Measurements from ENCODE around the gene FUT4.
"Not testable (repeated sequence)": the region's sequence is repeated elsewhere in the genome, so short reads cannot be mapped to it uniquely, and the experiment has no call there.

FUT4 gene

DNA sequence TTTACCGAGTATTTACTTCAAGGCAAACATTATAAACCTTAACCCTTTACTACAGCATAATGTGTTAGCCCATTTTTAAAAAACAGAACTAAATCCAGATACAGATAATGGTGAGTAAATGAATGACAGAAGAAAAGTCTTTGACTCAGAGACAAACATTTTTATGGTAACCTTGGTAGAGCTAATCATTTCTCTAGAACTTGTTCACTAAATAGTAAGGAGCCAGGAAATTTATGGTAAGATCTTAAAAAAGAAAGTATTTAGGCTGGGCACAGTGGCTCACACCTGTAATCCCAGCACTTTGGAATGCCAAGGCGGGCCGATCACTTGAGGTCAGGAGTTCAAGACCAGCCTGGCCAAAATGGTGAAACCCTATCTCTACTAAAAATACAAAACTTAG is 11.5 kb upstream of the FUT4 start:
- DNase-seq = no peak

DNA sequence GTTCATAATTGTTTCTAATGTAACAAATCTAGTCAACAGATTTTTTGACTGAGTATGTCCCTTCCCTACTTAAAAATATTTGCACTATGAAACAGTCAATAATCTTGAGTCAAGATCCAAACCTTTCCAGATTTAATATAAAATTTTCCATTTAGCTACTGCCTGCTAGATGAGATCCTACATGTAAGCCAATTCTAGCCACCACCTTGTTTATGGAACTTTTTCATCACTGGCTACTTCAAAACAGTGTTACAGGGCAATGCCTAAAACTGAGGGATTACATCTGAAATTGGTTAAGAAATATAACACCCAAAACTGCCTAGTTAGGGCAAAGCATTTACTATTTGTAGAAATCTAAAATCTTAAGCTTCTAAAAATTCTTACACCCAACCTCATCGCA is 10.5 kb upstream of the FUT4 start:
- no peak for DNase-seq

DNA sequence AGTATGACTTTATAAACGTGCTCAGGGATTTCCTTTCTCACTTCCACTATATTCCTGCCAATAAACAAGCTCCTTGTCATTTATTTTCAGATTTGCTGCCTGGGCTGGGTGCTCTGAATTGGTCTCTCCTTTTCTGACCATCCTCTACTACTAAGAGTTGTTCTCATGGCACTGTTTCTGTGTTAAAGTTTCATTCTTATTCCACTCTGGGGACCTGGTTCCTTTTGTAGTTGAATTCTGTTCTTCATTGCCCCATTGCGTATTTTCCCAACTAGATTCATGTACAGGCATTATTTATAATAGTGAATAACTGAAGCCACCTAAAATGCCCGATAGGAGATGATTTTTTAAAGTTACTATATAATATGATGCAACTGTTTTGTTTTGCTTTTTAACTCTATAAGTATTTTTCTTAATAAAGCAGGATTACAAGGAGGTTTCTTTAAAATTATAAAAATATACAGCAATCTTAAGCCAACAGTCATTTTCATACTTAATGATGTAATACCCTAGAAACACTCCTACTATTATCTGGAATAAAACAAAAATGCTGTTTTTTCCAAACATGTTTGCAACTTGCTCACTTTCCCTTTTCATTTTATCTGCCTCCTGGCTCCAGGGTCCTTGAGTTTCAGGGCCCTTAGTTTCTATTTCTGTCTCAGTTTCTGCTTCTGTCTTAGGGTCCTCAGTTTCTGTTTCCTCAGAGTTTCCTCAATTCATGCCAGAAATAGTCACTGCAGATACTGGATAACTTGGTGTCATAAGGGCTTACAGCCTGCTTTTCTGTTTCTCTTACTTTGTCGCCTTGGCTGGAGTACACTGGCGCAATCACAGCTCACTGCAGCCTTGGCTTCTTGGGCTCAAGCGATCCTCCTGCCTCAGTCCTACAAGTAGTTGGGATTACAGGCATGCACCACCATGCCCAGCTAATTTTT is 9.8 kb upstream of the FUT4 start:
- DNase-seq = no peak

DNA sequence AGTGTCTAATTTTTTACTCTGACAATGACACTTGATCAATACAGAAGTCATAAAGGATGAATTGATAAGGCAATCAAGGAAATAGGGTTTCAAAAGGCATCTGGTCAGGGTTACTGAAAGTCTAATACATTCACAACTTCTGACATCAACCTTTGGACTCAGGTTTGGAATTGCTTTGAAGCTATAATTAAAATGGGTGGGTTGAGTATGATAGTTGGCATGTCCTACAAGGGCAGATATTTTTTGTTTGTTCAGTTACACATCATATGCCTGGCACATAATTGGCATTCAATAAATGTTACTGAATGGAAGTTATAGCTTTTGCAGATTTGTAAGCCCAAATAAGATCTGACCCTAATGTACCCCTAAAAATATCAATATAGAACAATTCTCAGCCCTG is 7.3 kb upstream of the FUT4 start:
- DNase-seq = no peak

DNA sequence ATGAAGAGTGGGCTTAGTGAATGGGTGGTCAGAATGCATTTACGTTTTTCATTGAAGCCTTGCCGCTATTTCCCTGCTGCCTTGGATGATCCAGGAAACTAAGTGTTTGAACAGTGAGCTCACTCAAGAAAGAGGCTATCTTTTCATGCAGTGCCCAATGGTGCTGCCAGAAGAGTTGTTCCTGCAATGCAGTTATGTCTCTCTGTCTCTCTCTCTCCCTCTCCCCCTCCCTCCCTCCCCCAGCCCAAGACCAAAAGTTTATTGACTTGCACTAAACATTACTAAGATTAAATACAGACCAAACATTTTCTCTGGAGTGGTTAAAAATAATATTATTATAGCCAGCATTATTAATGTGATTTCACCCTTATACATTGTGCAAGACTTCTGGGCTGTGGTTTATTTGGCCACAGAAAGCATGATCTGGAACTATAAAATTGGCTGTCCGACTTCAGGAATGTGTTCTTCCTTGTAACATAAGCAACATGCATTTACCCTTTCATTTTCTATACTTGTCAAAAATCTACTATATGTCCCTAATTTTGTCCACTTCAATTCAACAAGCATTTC is 6.6 kb upstream of the FUT4 start:
- no peak for DNase-seq

DNA sequence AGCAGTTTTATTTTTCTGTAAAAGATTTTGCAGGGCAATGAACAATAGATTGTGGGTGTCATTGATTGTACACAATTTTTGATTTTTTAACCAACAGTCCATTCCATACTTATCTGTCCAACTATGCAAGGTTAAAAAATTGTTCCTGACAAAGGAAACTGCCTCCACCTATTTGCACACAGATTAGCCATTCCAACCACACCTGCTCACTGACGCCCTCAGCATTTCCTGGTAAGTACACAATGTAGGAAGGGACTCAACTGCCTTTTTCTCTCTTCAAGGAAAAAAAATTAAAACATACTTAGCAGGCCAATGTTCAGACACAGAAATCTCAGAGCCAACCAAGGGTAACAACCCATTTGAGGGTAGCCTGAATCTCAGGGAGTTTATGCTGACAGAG is 4.3 kb upstream of the FUT4 start:
- DNase-seq = no peak

DNA sequence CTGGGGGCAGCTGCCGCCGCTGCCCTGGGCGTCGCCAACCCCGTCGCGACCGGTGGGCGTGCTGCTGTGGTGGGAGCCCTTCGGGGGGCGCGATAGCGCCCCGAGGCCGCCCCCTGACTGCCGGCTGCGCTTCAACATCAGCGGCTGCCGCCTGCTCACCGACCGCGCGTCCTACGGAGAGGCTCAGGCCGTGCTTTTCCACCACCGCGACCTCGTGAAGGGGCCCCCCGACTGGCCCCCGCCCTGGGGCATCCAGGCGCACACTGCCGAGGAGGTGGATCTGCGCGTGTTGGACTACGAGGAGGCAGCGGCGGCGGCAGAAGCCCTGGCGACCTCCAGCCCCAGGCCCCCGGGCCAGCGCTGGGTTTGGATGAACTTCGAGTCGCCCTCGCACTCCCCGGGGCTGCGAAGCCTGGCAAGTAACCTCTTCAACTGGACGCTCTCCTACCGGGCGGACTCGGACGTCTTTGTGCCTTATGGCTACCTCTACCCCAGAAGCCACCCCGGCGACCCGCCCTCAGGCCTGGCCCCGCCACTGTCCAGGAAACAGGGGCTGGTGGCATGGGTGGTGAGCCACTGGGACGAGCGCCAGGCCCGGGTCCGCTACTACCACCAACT is 1.0 kb downstream of the FUT4 start:
- DNase-seq = peak in 4 of 56 donors; percentile 14 to 32 (median 18)

DNA sequence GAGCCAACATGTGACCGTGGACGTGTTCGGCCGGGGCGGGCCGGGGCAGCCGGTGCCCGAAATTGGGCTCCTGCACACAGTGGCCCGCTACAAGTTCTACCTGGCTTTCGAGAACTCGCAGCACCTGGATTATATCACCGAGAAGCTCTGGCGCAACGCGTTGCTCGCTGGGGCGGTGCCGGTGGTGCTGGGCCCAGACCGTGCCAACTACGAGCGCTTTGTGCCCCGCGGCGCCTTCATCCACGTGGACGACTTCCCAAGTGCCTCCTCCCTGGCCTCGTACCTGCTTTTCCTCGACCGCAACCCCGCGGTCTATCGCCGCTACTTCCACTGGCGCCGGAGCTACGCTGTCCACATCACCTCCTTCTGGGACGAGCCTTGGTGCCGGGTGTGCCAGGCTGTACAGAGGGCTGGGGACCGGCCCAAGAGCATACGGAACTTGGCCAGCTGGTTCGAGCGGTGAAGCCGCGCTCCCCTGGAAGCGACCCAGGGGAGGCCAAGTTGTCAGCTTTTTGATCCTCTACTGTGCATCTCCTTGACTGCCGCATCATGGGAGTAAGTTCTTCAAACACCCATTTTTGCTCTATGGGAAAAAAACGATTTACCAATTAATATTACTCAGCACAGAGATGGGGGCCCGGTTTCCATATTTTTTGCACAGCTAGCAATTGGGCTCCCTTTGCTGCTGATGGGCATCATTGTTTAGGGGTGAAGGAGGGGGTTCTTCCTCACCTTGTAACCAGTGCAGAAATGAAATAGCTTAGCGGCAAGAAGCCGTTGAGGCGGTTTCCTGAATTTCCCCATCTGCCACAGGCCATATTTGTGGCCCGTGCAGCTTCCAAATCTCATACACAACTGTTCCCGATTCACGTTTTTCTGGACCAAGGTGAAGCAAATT is 1.8 kb downstream of the FUT4 start:
- DNase-seq = peak in 2 of 56 donors; percentile 8 to 18

DNA sequence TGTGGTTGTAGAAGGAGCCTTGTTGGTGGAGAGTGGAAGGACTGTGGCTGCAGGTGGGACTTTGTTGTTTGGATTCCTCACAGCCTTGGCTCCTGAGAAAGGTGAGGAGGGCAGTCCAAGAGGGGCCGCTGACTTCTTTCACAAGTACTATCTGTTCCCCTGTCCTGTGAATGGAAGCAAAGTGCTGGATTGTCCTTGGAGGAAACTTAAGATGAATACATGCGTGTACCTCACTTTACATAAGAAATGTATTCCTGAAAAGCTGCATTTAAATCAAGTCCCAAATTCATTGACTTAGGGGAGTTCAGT is 2.4 kb downstream of the FUT4 start:
- no peak for DNase-seq

DNA sequence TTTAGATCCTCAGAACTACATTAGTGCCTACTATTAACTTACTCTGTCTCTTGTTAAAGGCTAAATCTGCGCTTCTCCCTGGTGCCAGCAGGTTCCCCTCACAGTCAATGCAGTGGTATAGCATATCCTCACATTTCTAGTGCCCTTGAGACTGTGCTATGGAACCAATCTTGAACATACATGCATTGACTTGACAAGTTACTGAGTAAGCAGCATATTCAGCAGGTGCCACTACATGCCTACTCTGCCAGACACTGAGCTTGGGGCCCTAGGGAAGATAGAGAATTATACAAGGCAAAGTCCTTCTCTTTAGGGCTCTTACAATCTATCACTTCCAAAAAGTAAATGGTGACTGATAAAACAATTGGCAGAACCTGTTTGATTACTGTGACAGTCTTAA is 3.2 kb downstream of the FUT4 start:
- no peak for DNase-seq

DNA sequence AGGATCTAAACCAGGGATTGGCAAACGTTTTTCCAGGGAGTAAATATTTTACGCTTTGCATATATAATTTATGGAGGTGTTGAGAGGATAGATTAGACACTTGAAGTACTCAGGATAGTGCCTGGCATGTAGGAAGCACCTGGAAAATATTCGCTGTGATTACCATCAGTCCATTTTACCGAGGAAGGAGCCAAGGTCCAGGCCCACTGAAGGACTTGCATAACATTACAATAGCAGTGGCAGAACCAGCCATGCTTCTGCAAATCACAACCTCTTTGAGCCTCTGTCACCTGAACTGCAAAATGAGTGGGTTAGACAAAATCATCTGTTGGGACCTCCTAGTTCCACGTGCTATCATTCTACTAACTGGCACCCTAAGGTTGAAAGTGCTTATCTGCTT is 5.4 kb downstream of the FUT4 start:
- DNase-seq = no peak

DNA sequence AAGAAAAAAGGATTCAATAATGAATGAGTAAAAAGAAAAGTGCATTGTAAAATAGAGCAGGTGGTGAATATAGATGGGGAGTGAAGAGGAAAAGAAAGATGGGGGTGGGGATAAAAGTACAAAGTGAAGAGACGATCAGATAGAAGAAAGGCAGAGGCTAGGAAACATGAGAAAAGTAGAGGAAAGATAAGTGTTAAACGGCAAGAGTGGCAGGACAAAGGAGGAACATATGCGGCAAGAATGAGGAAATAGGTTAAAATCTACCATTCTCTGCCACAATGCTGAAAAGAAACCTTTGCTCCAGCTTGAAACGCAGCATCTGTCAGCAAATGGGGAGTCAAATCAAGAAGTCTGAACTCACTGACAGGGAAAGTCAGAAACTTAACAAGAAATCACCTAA is 6.8 kb downstream of the FUT4 start:
- DNase-seq = no peak

DNA sequence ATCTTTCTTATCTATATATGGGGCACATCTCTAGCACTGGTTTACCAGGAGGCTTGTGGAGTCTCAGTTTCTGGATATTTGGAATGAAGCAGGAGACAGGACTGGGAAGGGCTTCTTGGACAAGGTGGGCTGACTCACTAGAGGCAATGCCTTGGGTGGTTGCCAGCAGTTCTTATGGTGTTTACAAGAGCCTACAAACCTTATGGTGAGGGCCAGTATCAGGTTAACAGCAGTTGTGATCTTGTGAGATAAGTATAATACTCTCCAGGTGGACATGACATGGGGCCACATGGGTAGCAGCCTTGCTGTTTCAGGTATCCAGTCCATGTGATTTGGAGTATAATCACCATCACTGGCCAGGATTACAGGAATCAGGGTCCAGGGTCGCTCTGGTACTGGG is 10.2 kb downstream of the FUT4 start:
- no peak for DNase-seq

DNA sequence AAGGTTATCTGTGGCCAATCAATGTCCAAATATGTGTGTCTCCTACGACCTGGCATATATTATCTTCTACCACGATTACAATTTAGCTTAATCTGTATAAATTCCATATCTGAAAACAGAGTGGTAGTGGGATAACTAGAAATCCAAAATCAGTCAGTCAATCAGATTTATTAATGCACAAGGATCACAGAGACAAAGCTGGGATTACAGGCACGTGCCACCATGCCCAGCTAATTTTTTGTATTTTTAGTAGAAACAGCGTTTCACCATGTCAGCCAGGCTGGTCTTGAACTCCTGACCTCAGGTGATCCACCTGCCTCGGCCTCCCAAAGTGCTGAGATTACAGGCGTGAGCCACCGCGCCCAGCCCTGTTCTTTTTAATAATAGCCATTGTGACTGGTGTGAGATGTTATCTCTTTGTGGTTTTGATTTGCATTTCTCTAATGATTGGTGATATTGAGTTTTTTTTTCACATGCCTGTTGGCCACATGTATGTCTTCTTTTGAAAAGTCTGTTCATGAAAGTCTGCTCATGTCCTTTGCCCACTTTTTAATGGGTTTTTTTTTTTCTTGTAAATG is 12.1 kb downstream of the FUT4 start:
- not testable (repeated sequence) for DNase-seq

DNA sequence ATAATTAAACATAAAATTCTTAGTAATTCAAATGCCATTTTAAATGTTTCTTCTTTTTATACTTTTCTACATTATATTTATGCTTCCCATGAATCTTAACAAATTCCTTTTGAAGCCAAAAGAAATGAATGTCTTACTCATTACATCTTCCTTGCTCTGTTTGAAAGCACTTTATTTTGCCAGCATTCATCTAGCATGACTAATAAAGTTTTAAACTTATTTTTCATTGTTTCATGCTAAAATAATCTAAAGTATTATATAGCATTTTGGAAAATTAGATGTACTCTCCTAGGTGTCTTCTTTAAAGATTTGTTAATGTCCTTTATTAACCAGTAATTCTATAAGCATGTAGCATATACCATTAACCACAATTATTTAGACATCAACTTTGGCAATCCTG is 13.7 kb downstream of the FUT4 start:
- no peak for DNase-seq

DNA sequence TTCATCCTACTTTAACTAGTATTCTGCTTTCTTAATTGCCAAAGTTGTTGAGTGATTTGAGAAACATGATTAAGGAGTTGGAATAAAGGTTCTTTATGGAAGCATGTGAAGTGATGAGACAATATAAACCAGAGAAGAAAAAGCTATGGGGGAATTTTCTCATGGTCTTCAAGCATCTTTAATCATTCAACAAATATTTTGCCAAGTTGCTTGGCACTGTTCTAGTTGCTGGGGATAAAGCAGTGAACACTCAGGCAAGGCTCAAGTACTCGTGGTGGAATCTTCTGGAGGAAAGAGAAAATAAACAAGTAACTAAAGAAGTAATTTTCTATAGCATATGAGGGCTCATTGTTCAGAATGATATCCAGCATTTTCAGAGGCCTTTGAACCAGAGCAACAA is 14.3 kb downstream of the FUT4 start:
- no peak for DNase-seq

DNA sequence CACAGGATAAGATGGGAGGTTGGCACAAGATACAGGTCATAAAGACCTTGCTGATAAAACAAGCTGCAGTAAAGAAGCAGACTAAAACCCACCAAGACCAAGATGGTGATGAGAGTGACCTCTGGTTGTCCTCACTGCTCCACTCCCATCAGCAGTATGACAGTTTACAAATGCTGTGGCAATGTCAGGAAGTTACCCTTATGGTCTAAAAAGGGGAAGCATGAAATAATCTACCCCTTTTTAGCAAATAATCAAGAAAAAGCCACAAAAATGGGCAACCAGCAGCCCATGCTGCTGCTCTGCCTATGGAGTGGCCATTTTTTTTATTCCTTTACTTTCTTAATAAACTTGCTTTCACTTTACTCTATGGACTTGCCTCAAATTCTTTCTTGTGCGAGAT is 14.7 kb downstream of the FUT4 start:
- no peak for DNase-seq

DNA sequence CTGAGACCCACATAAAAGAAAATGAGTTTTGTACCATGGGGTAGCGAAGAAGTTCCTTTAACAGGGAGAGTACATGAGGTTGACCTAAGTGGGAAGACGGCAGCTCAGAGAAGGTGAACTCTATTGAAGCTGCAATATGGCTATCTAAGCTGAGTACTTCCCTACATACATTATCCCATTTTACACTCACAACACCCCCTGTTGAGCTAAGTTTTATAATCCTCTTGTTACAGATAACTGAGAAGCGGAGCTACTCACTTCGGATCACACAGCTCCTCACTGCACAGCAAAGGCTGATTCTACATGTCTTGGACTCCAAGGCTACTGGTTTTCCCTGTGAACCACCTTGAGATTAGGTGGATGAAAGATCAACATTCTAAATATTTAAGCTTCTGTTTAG is 15.2 kb downstream of the FUT4 start:
- DNase-seq = no peak

DNA sequence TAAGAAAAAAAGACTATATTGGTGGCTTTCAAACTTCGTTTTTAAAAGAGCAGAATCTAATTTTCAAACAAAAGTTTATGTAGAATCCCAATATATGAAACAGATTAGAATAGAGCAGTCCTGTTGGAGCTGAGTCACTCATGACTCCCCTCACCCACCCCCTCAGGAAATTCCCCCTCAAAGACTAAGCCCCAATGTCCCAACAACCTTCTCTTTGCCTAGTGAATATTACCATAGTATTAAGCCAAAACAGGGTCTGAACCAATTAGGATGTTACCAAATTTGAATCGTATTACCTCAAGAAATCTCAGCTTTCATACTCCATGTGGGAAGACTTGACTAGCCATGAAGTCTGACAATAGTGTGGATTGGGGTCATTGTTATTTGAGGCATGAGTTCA is 15.6 kb downstream of the FUT4 start:
- DNase-seq = no peak

DNA sequence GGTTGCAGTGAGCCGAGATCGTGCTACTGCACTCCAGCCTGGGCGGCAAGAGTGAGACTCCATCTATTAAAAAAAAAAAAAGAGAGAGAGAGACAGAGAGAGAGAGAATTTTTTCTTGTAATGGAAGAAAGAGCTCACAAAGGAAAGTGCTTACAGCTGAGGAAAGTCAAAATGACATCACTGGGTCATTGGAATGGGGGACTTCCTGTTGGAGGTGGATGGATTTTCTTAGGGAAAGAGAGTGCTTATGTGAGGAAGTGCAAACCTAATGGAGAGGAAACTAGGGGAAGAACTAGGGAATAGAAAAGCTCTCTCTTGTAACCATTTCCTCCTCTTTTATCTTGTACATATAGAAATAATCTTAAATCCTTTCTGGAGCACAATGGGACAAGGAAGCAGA is 17.1 kb downstream of the FUT4 start:
- no peak for DNase-seq

DNA sequence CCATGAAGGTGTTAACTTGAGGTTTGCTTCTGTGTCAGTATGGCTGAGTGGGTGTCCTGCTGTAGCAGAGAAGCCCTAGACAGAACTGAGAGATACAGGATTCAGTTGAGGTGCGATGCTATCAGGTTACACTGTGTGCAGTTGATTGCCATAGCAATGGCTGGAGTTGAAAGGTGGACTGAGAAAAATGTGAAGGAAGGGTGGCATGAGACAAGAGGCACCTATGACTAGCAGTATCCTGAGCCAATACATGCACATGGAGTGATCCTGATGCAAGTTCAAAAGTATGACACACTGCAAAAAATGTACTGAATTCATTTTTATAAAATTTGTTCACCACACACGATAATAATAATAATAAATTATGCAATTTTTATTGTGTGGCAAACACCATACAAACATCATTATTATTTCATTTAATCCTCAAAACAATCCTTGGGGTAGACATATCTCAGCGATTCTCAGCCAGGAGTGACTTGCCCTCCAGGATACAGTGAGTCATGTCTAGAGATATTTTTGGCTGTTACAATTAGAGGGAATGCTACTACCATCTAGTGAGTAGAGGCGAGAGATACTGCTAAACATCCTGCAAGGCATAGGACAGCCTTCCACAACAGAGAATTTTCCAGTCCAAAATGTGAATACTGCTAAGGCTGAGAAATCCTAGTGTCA is 19.6 kb downstream of the FUT4 start:
- no peak for DNase-seq

Data from amygdala (tissue), 56 donors.